SJSA1 (cell line): ENCODE data around the gene LSMEM2. TPM values are rescaled to one million over a fixed set of nuclear protein-coding genes. Genes with fewer than 3 reads are reported as not detected.
"Not testable (repeated sequence)": the region's sequence is repeated elsewhere in the genome, so short reads cannot be mapped to it uniquely, and the experiment has no call there.

Source experiments
- DNase-seq, 2 experiments: peaks; one replicate each; pipeline ENCODE4 v3.0.0-alpha.2; 2015 to 2020; ENCODE audit warnings: low spot score in 2 of 2, low read depth in 1 of 2
- H3K27ac ChIP-seq: fragments of 250-450 bp; sonication (Bioruptor Pico); 2 replicates; pipeline ENCODE4 v1.5.1; 2020; ENCODE audit warnings: mild to moderate bottlenecking, moderate library complexity
- H3K27me3 ChIP-seq: fragments of 250-450 bp; sonication (Bioruptor Pico); replicated peaks from 2 replicates; pipeline ENCODE4 v1.5.1; 2020; ENCODE audit warnings: mild to moderate bottlenecking, moderate library complexity
- H3K36me3 ChIP-seq: fragments of 250-450 bp; sonication (Bioruptor Pico); 2 replicates; pipeline ENCODE4 v1.5.1; 2020; ENCODE audit warnings: mild to moderate bottlenecking
- H3K4me1 ChIP-seq: fragments of 250-450 bp; sonication (Bioruptor Pico); replicated peaks from 2 replicates; pipeline ENCODE4 v1.6.1; 2021; ENCODE audit warnings: mild to moderate bottlenecking
- H3K4me3 ChIP-seq: fragments of 250-450 bp; sonication (Bioruptor Pico); 2 replicates; pipeline ENCODE4 v1.5.1; 2020; ENCODE audit warnings: mild to moderate bottlenecking
- H3K9me3 ChIP-seq: fragments of 250-450 bp; sonication (Bioruptor Pico); replicated peaks from 2 replicates; pipeline ENCODE4 v1.5.1; 2020; ENCODE audit warnings: mild to moderate bottlenecking
- total RNA-seq: library from RNA; depleted of rRNA; stranded (reverse); fragments of >200 nt; shearing (Covaris generic); gene quantifications from 2 replicates; pipeline ENCODE4 v1.2.3, GENCODE V29; 2014

Gene LSMEM2
- total RNA-seq, 1 experiment from 2014 or later: not detected

- no peaks in the 10 kb centered on the region for H3K9me3 ChIP-seq
- H3K4me1 ChIP-seq: peaks cover 51% of the 10 kb centered on the region
- H3K4me3 ChIP-seq: no peak overlapping the region
- no peak overlapping the region for H3K27ac ChIP-seq
- peaks cover 70% of the 10 kb centered on the region for H3K36me3 ChIP-seq
- H3K27me3 ChIP-seq: no peaks in the 10 kb centered on the region
- DNase-seq: no peak
These were observed 37.7 kb upstream of the LSMEM2 start for GRCh38 chr3:50241163-50241562.

DNA sequence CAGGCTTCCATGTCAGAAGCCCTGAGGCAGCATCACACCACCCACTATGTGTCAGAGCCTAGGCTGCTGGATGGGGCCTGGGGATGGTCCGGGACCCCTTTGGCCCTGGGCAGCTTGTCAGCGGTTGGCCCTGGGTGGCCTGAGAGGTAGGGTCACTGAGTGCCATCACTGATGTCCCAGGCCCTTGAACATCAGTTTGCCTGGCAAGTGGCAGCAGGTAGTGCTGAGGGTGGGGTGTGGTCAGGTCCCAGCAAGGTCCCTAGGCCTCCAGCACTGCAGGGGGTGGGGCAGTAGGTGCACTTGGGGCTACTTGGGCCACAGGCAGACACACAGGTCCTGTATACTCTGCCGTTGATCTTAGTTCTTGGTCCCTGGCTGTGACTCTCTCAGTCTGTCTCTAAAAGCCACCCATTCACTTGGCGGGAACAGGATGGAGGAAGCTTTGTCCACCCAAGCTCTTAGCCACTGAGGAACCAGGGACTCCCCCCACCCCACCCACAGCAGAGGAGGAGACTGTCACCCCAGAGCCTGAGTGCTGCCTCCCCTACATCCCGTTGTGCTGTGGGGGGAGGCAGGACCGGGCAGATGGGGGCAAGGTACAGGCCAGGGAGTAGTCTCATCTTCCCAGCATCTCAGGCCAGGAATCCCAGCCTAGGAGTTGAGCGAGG is 37.0 kb upstream of the LSMEM2 start:
- no peak overlapping the region for H3K27ac ChIP-seq

DNA sequence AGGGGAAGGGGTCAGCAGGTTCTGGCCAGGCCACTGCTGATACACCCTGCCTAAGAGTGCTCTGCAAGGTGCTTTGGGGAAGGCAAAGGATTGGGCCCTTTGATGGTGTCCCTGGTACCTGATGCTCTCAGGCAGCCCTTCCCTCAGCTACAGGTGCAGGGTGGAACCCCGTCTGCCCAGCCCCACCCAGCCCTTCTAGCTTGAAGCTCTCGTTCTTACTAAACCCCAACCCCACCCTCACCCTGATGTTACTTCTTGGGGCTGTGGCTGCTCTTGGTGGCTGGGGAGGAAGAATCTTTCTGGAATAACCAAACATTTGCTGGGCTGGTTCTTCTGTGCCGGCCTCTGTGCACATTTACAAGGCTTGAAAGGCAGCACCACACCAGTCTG is 36.5 kb upstream of the LSMEM2 start:
- H3K9me3 ChIP-seq: no peaks in the 10 kb centered on the region
- peaks cover 66% of the 10 kb centered on the region for H3K36me3 ChIP-seq
- peaks cover 60% of the 10 kb centered on the region for H3K4me1 ChIP-seq
- DNase-seq: no peak
- no peak overlapping the region for H3K4me3 ChIP-seq
- H3K27me3 ChIP-seq: no peaks in the 10 kb centered on the region
- H3K27ac ChIP-seq: peak overlapping the region; percentile 75

More for the DNA sequence above, 37.0 kb upstream of the LSMEM2 start:
- Histone ChIP-seq H3K27me3 (no peaks in the 10 kb centered on the region), H3K9me3 (no peaks in the 10 kb centered on the region), H3K4me3 (no peak overlapping the region), H3K4me1 (peaks cover 58% of the 10 kb centered on the region), H3K36me3 (peaks cover 66% of the 10 kb centered on the region)
- DNase-seq: no peak

GRCh38 chr3:50242851-50243542 is 35.9 kb upstream of the LSMEM2 start:
- H3K4me1 ChIP-seq: peaks cover 63% of the 10 kb centered on the region

DNA sequence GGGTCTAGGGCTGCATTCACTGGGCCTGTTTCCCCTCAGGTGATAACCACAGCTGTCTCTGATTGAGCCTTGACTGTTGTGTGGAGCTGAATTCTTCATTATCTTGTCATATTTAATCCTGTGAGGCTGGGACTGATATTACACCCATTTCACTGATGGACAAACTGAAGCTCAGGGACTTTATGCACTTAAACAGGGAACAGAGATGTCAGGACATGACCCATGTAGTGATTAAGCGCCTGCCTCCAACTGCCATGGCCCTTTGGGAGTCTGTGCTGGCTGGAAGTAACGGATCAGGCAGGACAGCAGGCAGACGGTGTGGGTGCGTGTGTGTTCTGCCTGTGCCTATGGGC is 35.4 kb upstream of the LSMEM2 start:
- Histone ChIP-seq H3K4me1 (peaks cover 63% of the 10 kb centered on the region), H3K36me3 (peaks cover 67% of the 10 kb centered on the region), H3K9me3 (no peaks in the 10 kb centered on the region), H3K4me3 (no peak overlapping the region), H3K27me3 (no peaks in the 10 kb centered on the region), H3K27ac (peak overlapping the region; percentile 75)
- no peak for DNase-seq

More at GRCh38 chr3:50242851-50243542, 35.9 kb upstream of the LSMEM2 start:
- DNase-seq: peak; percentile 54 to 75
- Histone ChIP-seq H3K36me3 (peaks cover 68% of the 10 kb centered on the region), H3K9me3 (no peaks in the 10 kb centered on the region), H3K4me3 (no peak overlapping the region), H3K27me3 (no peaks in the 10 kb centered on the region), H3K27ac (peak overlapping the region; percentile 75)

DNA sequence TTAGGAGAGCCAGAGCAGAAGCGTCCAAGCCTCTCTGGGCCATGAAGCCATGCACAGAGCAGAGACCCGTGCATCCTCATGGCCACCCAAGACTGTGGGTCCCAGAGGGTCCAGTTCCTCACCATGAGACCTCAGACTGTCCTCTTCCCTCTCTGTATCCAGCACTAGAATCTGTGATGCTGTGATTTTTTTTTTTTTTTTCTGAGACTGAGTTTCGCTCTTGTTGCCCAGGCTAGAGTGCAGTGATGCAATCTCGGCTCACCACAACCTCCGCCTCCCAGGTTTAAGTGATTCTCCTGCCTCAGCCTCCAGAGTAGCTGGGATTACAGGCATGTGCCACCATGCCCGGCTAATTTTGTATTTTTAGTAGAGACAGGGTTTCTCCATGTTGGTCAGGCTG is 34.1 kb upstream of the LSMEM2 start:
- not testable (repeated sequence) for H3K27me3 ChIP-seq, H3K9me3 ChIP-seq, H3K4me3 ChIP-seq, DNase-seq, H3K27ac ChIP-seq
- Histone ChIP-seq H3K4me1 (peaks cover 65% of the 10 kb centered on the region), H3K36me3 (peaks cover 67% of the 10 kb centered on the region)

GRCh38 chr3:50245251-50245745 is 33.6 kb upstream of the LSMEM2 start:
- peaks cover 65% of the 10 kb centered on the region for H3K4me1 ChIP-seq
- DNase-seq: no peak
- no peak overlapping the region for H3K4me3 ChIP-seq

DNA sequence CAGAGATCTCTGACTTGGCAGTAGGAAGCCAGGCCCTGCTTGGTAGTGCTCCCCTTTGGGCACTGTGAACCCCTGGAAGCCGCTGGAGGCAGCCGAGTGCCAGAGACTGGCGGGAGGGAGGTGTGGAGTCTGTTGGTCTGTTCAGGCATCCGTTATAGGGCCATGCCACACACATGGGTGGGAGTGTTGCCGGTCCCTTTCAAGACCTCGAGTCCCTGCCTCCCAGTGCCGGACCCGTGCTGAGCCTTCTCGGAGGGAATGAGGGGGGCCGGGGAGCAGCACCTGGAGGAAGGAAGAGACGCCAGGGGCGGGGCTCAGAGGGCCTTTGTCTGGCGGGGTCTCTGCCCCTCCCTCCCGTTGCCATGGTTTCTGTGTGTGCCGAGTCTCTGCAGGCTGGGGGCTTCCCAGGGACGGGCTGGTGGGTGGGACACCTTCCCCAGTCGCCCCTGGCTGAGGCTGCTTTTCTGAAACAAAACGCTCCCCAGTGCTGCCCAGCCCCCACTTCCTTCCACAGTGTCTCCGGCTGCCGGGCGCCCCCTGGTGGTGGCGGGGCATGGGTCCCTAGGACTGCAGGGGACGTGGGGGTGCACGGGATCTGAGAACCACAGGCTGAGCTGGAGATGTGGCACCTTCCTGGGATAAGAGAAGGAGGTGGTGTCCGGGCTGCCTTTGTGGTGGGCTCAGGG is 32.9 kb upstream of the LSMEM2 start:
- Histone ChIP-seq H3K27me3 (no peaks in the 10 kb centered on the region), H3K9me3 (no peaks in the 10 kb centered on the region), H3K27ac (peak overlapping the region; percentile 71), H3K4me1 (peaks cover 65% of the 10 kb centered on the region), H3K36me3 (peaks cover 71% of the 10 kb centered on the region), H3K4me3 (peak overlapping the region; percentile 20)
- peak; percentile 89 to 91 for DNase-seq

More at GRCh38 chr3:50245251-50245745, 33.6 kb upstream of the LSMEM2 start:
- H3K27me3 ChIP-seq: no peaks in the 10 kb centered on the region
- peak overlapping the region; percentile 71 for H3K27ac ChIP-seq
- no peaks in the 10 kb centered on the region for H3K9me3 ChIP-seq
- H3K36me3 ChIP-seq: peaks cover 67% of the 10 kb centered on the region

- Histone ChIP-seq H3K36me3 (peaks cover 74% of the 10 kb centered on the region), H3K27me3 (no peaks in the 10 kb centered on the region), H3K4me1 (peaks cover 71% of the 10 kb centered on the region), H3K27ac (peak overlapping the region; percentile 71), H3K4me3 (no peak overlapping the region), H3K9me3 (no peaks in the 10 kb centered on the region)
- DNase-seq: peak; percentile 85 to 91
These were observed 32.4 kb upstream of the LSMEM2 start for GRCh38 chr3:50246517-50246954.

GRCh38 chr3:50248387-50248786 is 30.5 kb upstream of the LSMEM2 start:
- peak overlapping the region; percentile 36 for H3K27ac ChIP-seq
- peaks cover 81% of the 10 kb centered on the region for H3K36me3 ChIP-seq
- no peak for DNase-seq
- no peaks in the 10 kb centered on the region for H3K27me3 ChIP-seq
- H3K4me3 ChIP-seq: no peak overlapping the region
- H3K9me3 ChIP-seq: no peaks in the 10 kb centered on the region
- peaks cover 55% of the 10 kb centered on the region for H3K4me1 ChIP-seq

GRCh38 chr3:50249457-50249856 is 29.4 kb upstream of the LSMEM2 start:
- Histone ChIP-seq H3K4me1 (peaks cover 51% of the 10 kb centered on the region), H3K4me3 (no peak overlapping the region), H3K27ac (no peak overlapping the region), H3K36me3 (peaks cover 81% of the 10 kb centered on the region), H3K27me3 (no peaks in the 10 kb centered on the region), H3K9me3 (no peaks in the 10 kb centered on the region)
- DNase-seq: no peak

DNA sequence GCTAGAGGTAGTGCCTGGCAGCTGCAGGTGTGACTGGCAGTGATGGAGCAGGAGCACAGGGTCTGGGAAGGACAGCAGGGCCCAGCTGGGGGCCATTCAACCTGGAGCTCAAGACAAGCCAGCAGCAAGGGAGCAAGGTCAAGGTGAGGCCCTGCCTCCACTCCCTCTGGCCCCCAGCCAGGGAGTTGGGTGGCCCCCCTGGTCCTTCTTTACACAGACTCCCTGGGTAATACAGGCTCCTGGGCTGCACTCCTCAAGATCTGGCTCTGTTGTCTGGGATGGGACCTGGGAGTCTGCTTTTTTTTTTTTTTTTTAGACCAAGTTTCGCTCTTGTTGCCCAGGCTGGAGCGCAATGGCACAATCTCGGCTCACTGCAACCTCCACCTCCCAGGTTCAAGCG is 28.4 kb upstream of the LSMEM2 start:
- Histone ChIP-seq H3K4me1 (peaks cover 45% of the 10 kb centered on the region), H3K4me3 (no peak overlapping the region), H3K36me3 (peaks cover 85% of the 10 kb centered on the region), H3K27ac (no peak overlapping the region), H3K27me3 (no peaks in the 10 kb centered on the region), H3K9me3 (no peaks in the 10 kb centered on the region)
- no peak for DNase-seq

- H3K4me1 ChIP-seq: peaks cover 38% of the 10 kb centered on the region
- no peaks in the 10 kb centered on the region for H3K9me3 ChIP-seq
- no peaks in the 10 kb centered on the region for H3K27me3 ChIP-seq
- H3K27ac ChIP-seq: no peak overlapping the region
- H3K36me3 ChIP-seq: peaks cover 87% of the 10 kb centered on the region
- no peak for DNase-seq
- no peak overlapping the region for H3K4me3 ChIP-seq
These were observed 27.7 kb upstream of the LSMEM2 start for GRCh38 chr3:50251220-50251619.
